Activated naive CD8-positive, alpha-beta T cell treated with anti-CD3 and anti-CD28 coated beads, Interleukin-2, amount 50 U/mL, for 24 hours (primary cell): ENCODE data around the gene ITPR1.

Experiments
- ATAC-seq: fragments of 150-1000 bp; cut with Tn5 transposase; one replicate; pipeline ENCODE4 v1.10.0; 2021
- DNase-seq: peaks from one replicate; pipeline ENCODE4 v3.0.0; 2021
- H3K27ac Mint-ChIP-seq: one replicate; pipeline ENCODE4 v1.8.0; 2021; ENCODE audit warnings: mild to moderate bottlenecking, mixed read lengths
- H3K27me3 Mint-ChIP-seq: one replicate; pipeline ENCODE4 v1.8.0; 2021; ENCODE audit warnings: mixed read lengths
- H3K36me3 Mint-ChIP-seq: one replicate; pipeline ENCODE4 v1.8.0; 2021; ENCODE audit warnings: low read depth, mixed read lengths
- H3K4me1 Mint-ChIP-seq: one replicate; pipeline ENCODE4 v1.8.0; 2021; ENCODE audit warnings: mixed read lengths
- H3K4me3 Mint-ChIP-seq: one replicate; pipeline ENCODE4 v1.8.0; 2021; ENCODE audit warnings: mild to moderate bottlenecking, moderate library complexity, mixed read lengths
- H3K9me3 Mint-ChIP-seq: one replicate; pipeline ENCODE4 v1.8.0; 2021; ENCODE audit warnings: mixed read lengths

The ITPR1 gene

GRCh38 chr3:4528320-4528719 is 35.2 kb downstream of the ITPR1 start:
- Mint-ChIP-seq H3K4me3 (no peak overlapping the region), H3K4me1 (peaks cover 41% of the 10 kb centered on the region), H3K9me3 (no peaks in the 10 kb centered on the region), H3K27ac (no peak overlapping the region), H3K27me3 (no peaks in the 10 kb centered on the region), H3K36me3 (peaks cover 23% of the 10 kb centered on the region)
- no peak for ATAC-seq
- no peak for DNase-seq

DNA sequence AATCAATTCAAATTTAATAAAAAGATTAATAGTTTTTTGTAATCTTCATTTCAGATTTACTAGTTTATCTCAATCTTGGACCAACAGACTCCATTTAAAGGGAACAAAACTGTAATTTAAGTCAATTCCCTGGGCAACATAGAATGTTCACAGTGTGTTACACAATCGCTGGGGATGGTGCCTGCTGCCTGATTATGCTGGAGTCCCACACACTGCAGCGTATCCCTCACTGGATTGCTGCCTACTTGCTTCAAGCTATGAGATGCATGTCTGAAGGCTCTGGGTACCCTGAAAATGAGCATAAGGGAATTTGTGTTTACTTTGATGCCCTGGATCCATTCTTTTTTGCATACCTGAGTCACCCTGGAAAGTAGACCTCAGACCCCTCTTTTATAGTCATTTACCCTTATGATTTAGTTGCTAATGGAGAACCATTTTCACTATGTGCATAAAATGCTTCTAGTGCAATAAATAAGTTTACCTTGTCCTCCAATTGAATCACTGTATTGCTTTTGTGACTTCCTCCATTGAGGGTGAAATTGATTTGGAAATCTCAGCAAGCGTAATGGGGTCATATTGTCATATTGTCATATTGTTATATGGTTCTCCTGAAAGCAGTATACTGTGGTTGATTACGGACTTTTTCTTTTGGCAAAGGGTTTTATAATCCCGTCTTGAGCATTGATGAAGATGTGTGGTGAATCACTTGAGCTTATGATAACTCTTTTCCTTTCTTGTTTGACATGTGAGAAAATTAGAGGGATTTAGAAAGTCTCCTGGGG is 35.9 kb downstream of the ITPR1 start:
- Mint-ChIP-seq H3K27ac (no peak overlapping the region), H3K4me1 (peaks cover 41% of the 10 kb centered on the region), H3K9me3 (no peaks in the 10 kb centered on the region), H3K36me3 (peaks cover 16% of the 10 kb centered on the region), H3K27me3 (no peaks in the 10 kb centered on the region), H3K4me3 (no peak overlapping the region)
- DNase-seq = no peak
- ATAC-seq = no peak

DNA sequence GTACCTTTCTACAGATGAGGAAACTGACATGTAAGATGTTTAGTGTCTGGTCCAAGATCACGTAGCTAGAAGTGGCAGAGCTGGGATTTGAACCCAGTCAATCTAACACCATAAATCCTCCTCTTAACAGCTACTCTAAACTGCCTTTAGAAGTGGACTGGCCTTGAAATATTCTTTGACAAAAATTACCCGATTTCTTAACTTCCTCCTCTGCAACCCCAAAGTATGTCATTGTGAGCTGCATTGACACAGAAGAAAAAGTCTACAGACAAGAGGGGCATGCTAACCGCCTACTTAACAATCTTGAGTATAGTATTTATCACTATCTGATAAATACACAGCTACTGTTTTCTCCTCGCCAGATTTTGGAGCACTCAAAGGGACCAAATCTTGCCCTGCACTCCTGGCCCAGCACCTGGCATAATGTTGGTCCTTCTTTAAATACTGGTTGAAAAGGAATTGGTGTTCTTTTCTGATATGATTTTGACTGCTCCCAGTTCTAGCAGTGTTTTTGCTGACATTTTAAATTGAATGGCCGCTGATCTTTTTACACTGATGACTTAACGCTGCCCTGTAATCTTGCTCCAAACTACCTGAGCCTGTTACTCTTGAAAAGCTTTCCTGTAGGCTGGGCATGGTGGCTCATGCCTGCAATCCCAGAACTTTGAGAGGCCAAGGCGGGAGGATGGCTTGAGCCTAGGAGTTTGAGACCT is 36.9 kb downstream of the ITPR1 start:
- no peak for DNase-seq
- Mint-ChIP-seq H3K4me1 (peaks cover 37% of the 10 kb centered on the region), H3K4me3 (no peak overlapping the region), H3K27me3 (no peaks in the 10 kb centered on the region), H3K36me3 (peaks cover 12% of the 10 kb centered on the region), H3K9me3 (no peaks in the 10 kb centered on the region), H3K27ac (no peak overlapping the region)
- ATAC-seq = no peak

GRCh38 chr3:4531478-4532025 is 38.4 kb downstream of the ITPR1 start:
- peaks cover 7% of the 10 kb centered on the region for H3K9me3 Mint-ChIP-seq
- H3K27ac Mint-ChIP-seq = no peak overlapping the region
- peaks cover 10% of the 10 kb centered on the region for H3K36me3 Mint-ChIP-seq
- H3K4me3 Mint-ChIP-seq = no peak overlapping the region
- peaks cover 31% of the 10 kb centered on the region for H3K4me1 Mint-ChIP-seq
- H3K27me3 Mint-ChIP-seq = no peaks in the 10 kb centered on the region
- no peak for ATAC-seq
- DNase-seq = no peak

DNA sequence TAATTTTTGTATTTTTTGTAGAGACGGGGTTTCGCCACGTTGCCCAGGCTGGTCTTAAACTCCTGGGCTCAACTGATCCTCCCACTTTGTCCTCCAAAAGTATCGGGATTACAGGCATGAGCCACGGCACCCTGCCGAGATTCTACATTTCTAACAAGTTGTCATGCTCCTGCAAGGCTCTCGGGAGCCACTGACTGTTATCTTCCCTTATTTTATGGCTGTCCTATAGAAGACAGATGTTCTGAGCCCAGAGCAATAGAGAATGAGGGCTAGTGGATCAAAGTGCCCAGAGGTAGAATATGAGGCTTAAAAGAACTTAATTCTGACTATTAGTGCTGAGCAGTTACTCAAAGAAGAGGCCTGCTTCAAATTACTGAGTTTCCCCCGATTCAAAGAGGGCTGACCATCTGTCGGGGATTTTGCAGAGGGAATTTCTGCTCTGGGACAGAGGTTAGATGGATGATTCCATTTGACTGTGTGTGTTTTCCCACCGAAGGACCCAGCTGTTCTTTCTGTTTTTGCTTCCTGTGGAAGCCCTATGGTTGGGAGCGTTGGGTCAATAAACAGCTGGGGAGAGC is 39.5 kb downstream of the ITPR1 start:
- ATAC-seq = no peak
- Mint-ChIP-seq H3K9me3 (peaks cover 17% of the 10 kb centered on the region), H3K4me3 (no peak overlapping the region), H3K27me3 (no peaks in the 10 kb centered on the region), H3K4me1 (peaks cover 33% of the 10 kb centered on the region), H3K36me3 (peaks cover 18% of the 10 kb centered on the region), H3K27ac (no peak overlapping the region)
- DNase-seq = no peak

- Mint-ChIP-seq H3K9me3 (peaks cover 20% of the 10 kb centered on the region), H3K27me3 (no peaks in the 10 kb centered on the region), H3K36me3 (peaks cover 29% of the 10 kb centered on the region), H3K4me3 (no peak overlapping the region), H3K4me1 (peaks cover 35% of the 10 kb centered on the region), H3K27ac (no peak overlapping the region)
- DNase-seq (no peak), ATAC-seq (no peak)
These were observed 40.6 kb downstream of the ITPR1 start for GRCh38 chr3:4533489-4534443.

DNA sequence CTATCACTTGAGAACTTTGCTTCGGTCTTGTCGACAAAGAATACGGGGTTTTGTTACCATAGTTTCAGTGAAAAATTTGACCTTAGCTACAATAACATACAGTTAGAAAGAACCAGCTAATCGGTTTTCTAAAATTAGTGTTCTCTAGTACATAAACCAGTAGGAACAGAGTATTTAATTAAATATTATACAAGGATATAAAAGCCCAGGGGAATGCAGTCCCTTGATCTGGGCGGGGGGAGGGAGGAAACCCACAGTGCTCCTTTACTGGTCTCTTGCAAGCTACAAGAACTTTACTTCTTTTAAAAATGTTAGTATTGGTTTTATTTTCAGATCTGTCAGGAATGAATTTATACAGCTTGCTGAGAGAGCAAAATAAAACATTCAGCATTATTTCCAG is 41.8 kb downstream of the ITPR1 start:
- DNase-seq = no peak
- peaks cover 33% of the 10 kb centered on the region for H3K4me1 Mint-ChIP-seq
- H3K27me3 Mint-ChIP-seq = no peaks in the 10 kb centered on the region
- H3K36me3 Mint-ChIP-seq = peaks cover 30% of the 10 kb centered on the region
- H3K4me3 Mint-ChIP-seq = no peak overlapping the region
- peaks cover 21% of the 10 kb centered on the region for H3K9me3 Mint-ChIP-seq
- no peak overlapping the region for H3K27ac Mint-ChIP-seq
- ATAC-seq = no peak

DNA sequence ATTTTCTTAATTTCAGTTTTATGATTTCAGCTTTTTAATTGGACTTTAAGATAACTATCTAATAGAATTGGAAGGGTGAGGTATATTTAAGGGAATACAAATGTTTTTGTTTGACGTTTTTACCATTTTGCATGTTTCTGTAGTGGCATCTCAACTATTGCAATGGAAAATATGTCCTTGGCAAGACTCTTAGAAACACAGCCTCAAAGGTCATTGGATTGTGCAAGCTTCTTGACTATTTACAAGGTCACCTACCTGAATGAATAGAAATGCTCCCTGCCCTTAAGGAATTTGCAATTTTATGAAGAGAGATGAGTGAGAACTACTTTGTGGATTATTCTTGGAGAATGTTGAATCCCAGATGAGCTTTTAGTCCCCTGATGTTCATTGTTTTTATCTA is 43.1 kb downstream of the ITPR1 start:
- H3K9me3 Mint-ChIP-seq = peaks cover 21% of the 10 kb centered on the region
- H3K27me3 Mint-ChIP-seq = no peaks in the 10 kb centered on the region
- DNase-seq = no peak
- H3K36me3 Mint-ChIP-seq = peaks cover 30% of the 10 kb centered on the region
- peaks cover 26% of the 10 kb centered on the region for H3K4me1 Mint-ChIP-seq
- no peak for ATAC-seq
- no peak overlapping the region for H3K4me3 Mint-ChIP-seq
- no peak overlapping the region for H3K27ac Mint-ChIP-seq

GRCh38 chr3:4540267-4540666 is 47.1 kb downstream of the ITPR1 start:
- Mint-ChIP-seq H3K36me3 (peaks cover 31% of the 10 kb centered on the region), H3K27me3 (no peaks in the 10 kb centered on the region)

GRCh38 chr3:4543110-4543509 is 50.0 kb downstream of the ITPR1 start:
- Mint-ChIP-seq H3K4me1 (peaks cover 31% of the 10 kb centered on the region), H3K9me3 (peaks cover 4% of the 10 kb centered on the region), H3K4me3 (no peak overlapping the region), H3K27ac (no peak overlapping the region), H3K27me3 (no peaks in the 10 kb centered on the region), H3K36me3 (peaks cover 14% of the 10 kb centered on the region)
- no peak for DNase-seq
- ATAC-seq = no peak

More at GRCh38 chr3:4540267-4540666, 47.1 kb downstream of the ITPR1 start:
- peaks cover 21% of the 10 kb centered on the region for H3K9me3 Mint-ChIP-seq
- H3K4me3 Mint-ChIP-seq = no peak overlapping the region
- ATAC-seq (no peak), DNase-seq (no peak)
- H3K27ac Mint-ChIP-seq = no peak overlapping the region
- H3K4me1 Mint-ChIP-seq = peaks cover 16% of the 10 kb centered on the region

GRCh38 chr3:4546346-4547178 is 53.4 kb downstream of the ITPR1 start:
- Mint-ChIP-seq H3K36me3 (peaks cover 11% of the 10 kb centered on the region), H3K4me3 (no peak overlapping the region), H3K4me1 (peaks cover 35% of the 10 kb centered on the region), H3K27ac (peak overlapping the region; percentile 43), H3K9me3 (no peaks in the 10 kb centered on the region), H3K27me3 (no peaks in the 10 kb centered on the region)
- DNase-seq = no peak
- ATAC-seq = peak; percentile 72

- H3K27me3 Mint-ChIP-seq = no peaks in the 10 kb centered on the region
- no peaks in the 10 kb centered on the region for H3K9me3 Mint-ChIP-seq
- H3K36me3 Mint-ChIP-seq = peaks cover 12% of the 10 kb centered on the region
- DNase-seq (no peak), ATAC-seq (no peak)
- H3K4me1 Mint-ChIP-seq = peaks cover 38% of the 10 kb centered on the region
- H3K4me3 Mint-ChIP-seq = no peak overlapping the region
- no peak overlapping the region for H3K27ac Mint-ChIP-seq
These were observed 54.7 kb downstream of the ITPR1 start for GRCh38 chr3:4547799-4548198.

DNA sequence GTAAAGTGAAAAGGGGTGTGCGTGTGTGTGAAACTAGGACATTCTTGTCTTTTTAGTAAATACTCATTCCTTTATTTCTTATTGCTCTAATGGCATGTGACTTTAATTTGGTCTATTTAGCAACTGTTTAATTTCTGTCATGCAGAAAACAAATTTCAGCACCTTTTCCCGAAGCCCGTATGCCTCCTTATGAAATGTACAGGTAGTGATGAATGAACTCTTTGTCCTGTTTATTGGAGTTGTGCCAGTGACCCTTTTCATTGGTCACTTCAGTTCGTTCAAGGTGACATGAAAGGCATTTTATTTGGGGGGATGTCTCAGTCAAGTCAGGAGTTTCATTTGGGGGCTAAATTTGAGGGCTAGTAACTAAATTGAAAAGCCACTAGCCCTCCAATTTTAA is 55.2 kb downstream of the ITPR1 start:
- no peaks in the 10 kb centered on the region for H3K27me3 Mint-ChIP-seq
- no peak for DNase-seq
- H3K4me3 Mint-ChIP-seq = no peak overlapping the region
- H3K36me3 Mint-ChIP-seq = peaks cover 17% of the 10 kb centered on the region
- H3K27ac Mint-ChIP-seq = peak overlapping the region; percentile 23
- ATAC-seq = no peak
- no peaks in the 10 kb centered on the region for H3K9me3 Mint-ChIP-seq
- H3K4me1 Mint-ChIP-seq = peaks cover 37% of the 10 kb centered on the region
